Measurements from ENCODE around the gene AP3S2. TPM values are rescaled to one million over a fixed set of nuclear protein-coding genes. Genes with fewer than 3 reads are reported as not detected.

Gene AP3S2
- total and polyA plus RNA-seq, 3 donors from 2014 or later: 31.9 to 53.0 (median 45.8) TPM

- Histone ChIP-seq H3K4me1 (no peaks in the 10 kb centered on the region), H3K27ac (no peak overlapping the region), H3K27me3 (no peaks in the 10 kb centered on the region), H3K36me3 (ENCODE audit: low read depth, missing control alignments) (no peaks in the 10 kb centered on the region), H3K4me3 (no peak overlapping the region), H3K9me3 (no peaks in the 10 kb centered on the region)
- DNase-seq: no peak
- intact Hi-C loops (cut with DNase I; ENCODE audit: low total_unique reads): no loop called here
- WGBS, 2 donors: 92 to 93% methylated on average over 14 of the region's 14 CpGs
- TF ChIP-seq POLR2A (IDR thresholded peaks at IDR 0.05): no peak
- TF ChIP-seq CTCF (IDR thresholded peaks at IDR 0.05): no peak
Observed at GRCh38 chr15:89936786-89937265, 43.0 kb upstream of the AP3S2 start.

GRCh38 chr15:89936051-89936785 is 42.4 kb upstream of the AP3S2 start:
- H3K9me3 ChIP-seq: no peaks in the 10 kb centered on the region
- no peak overlapping the region for H3K4me3 ChIP-seq
- H3K36me3 ChIP-seq (ENCODE audit: low read depth, missing control alignments): no peaks in the 10 kb centered on the region
- TF ChIP-seq POLR2A (IDR thresholded peaks at IDR 0.05) (no peak), CTCF (IDR thresholded peaks at IDR 0.05) (no peak)
- no peak for DNase-seq
- no peaks in the 10 kb centered on the region for H3K27me3 ChIP-seq
- intact Hi-C loops (cut with DNase I; ENCODE audit: low total_unique reads): no loop called here
- H3K27ac ChIP-seq: no peak overlapping the region
- WGBS, 2 donors: 87 to 90% methylated on average over 8 of the region's 8 CpGs
- no peaks in the 10 kb centered on the region for H3K4me1 ChIP-seq

GRCh38 chr15:89932880-89933279 is 39.1 kb upstream of the AP3S2 start:
- 95 to 98% methylated on average over 3 of the region's 3 CpGs for WGBS, 2 donors
- Histone ChIP-seq H3K36me3 (ENCODE audit: low read depth, missing control alignments) (no peaks in the 10 kb centered on the region), H3K4me1 (no peaks in the 10 kb centered on the region), H3K4me3 (no peak overlapping the region), H3K9me3 (no peaks in the 10 kb centered on the region), H3K27me3 (no peaks in the 10 kb centered on the region), H3K27ac (no peak overlapping the region)
- TF ChIP-seq CTCF (IDR thresholded peaks at IDR 0.05) (no peak), POLR2A (IDR thresholded peaks at IDR 0.05) (no peak)
- no peak for DNase-seq
- intact Hi-C loops (cut with DNase I; ENCODE audit: low total_unique reads): no loop called here

GRCh38 chr15:89928421-89928820 is 34.6 kb upstream of the AP3S2 start:
- H3K9me3 ChIP-seq: no peaks in the 10 kb centered on the region
- DNase-seq: no peak
- TF ChIP-seq CTCF (IDR thresholded peaks at IDR 0.05) (no peak), POLR2A (IDR thresholded peaks at IDR 0.05) (no peak)
- intact Hi-C loops (cut with DNase I; ENCODE audit: low total_unique reads): no loop called here
- no peaks in the 10 kb centered on the region for H3K27me3 ChIP-seq
- H3K4me1 ChIP-seq: no peaks in the 10 kb centered on the region
- H3K27ac ChIP-seq: no peak overlapping the region
- no peaks in the 10 kb centered on the region for H3K36me3 ChIP-seq (ENCODE audit: low read depth, missing control alignments)
- no peak overlapping the region for H3K4me3 ChIP-seq
- WGBS, 2 donors: 73 to 81% methylated on average over 4 of the region's 4 CpGs

GRCh38 chr15:89926158-89926557 is 32.4 kb upstream of the AP3S2 start:
- Histone ChIP-seq H3K4me3 (no peak overlapping the region), H3K36me3 (ENCODE audit: low read depth, missing control alignments) (no peaks in the 10 kb centered on the region), H3K27me3 (no peaks in the 10 kb centered on the region), H3K27ac (no peak overlapping the region), H3K9me3 (no peaks in the 10 kb centered on the region), H3K4me1 (no peaks in the 10 kb centered on the region)
- DNase-seq: no peak
- intact Hi-C loops (cut with DNase I; ENCODE audit: low total_unique reads): no loop called here
- TF ChIP-seq POLR2A (IDR thresholded peaks at IDR 0.05) (no peak), CTCF (IDR thresholded peaks at IDR 0.05) (no peak)
- 55 to 56% methylated on average over 2 of the region's 2 CpGs for WGBS, 2 donors

All from testis (tissue), 3 donors.